Right lung (tissue), 5 donors: ENCODE data around the gene GABRB1. TPM values are rescaled to one million over a fixed set of nuclear protein-coding genes. Genes with fewer than 3 reads are reported as not detected.

ENCODE experiments used
- DNase-seq, 2 donors: peaks; one replicate each; pipeline ENCODE4 v3.0.0-alpha.2; 2013
- polyA plus RNA-seq, 5 donors: library from polyadenylated mRNA; unstranded; fragments of 120-200 nt; gene quantifications; one replicate each; pipeline versions ENCODE4 v1.2.1 to v1.2.3, GENCODE V29; 2013; ENCODE audit warnings: inconsistent platforms in 1 of 5, low replicate concordance in 1 of 5; ENCODE audit not compliant: insufficient read length in 5 of 5, insufficient read depth in 1 of 5

The GABRB1 gene
- polyA plus RNA-seq, 5 donors: 0.08 to 0.33 TPM; not detected in 3

GRCh38 chr4:47468706-47469365 lies 437.5 kb downstream of the GABRB1 start:
- DNase-seq: peak; percentile 31 to 32

- DNase-seq: no peak
Measured at GRCh38 chr4:47469951-47470350, 438.6 kb downstream of the GABRB1 start.

GRCh38 chr4:47471064-47471463 lies 439.7 kb downstream of the GABRB1 start:
- no peak for DNase-seq

GRCh38 chr4:47471591-47471990 lies 440.2 kb downstream of the GABRB1 start:
- DNase-seq: no peak

GRCh38 chr4:47473141-47473750 lies 441.9 kb downstream of the GABRB1 start:
- no peak for DNase-seq

- DNase-seq: no peak
Measured at GRCh38 chr4:47474799-47475198, 443.4 kb downstream of the GABRB1 start.

GRCh38 chr4:47475411-47475810 lies 444.0 kb downstream of the GABRB1 start:
- no peak for DNase-seq

Other genes starting within 250 kb of the GABRB1 start
- not detected for gene COX7B2, start 122.3 kb upstream of the GABRB1 start, polyA plus RNA-seq
- gene GABRA4, start 38.0 kb upstream of the GABRB1 start, polyA plus RNA-seq: not detected